HepG2 (cell line): ENCODE results near the gene SHPK. TPM values are rescaled to one million over a fixed set of nuclear protein-coding genes. Genes with fewer than 3 reads are reported as not detected.
A peak's percentile ranks its signal among the peaks of the same experiment; 100 is the strongest.

ENCODE experiments used
- BRCA1 ChIP-seq: sonication (generic); formaldehyde crosslinking; IDR thresholded peaks from 2 replicates; pipeline ENCODE4 v1.4.0; 2020; ENCODE audit warnings: missing genetic modification reagents
- KDM6A ChIP-seq: IDR thresholded peaks from 2 replicates; pipeline ENCODE4 v1.6.1; 2016; ENCODE audit warnings: low read depth
- KLF9 ChIP-seq: IDR thresholded peaks from 2 replicates; pipeline ENCODE4 v1.6.1; 2016; ENCODE audit warnings: low read depth
- LCORL ChIP-seq, 2 experiments: fragments of 450-650 bp in 1 of 2; sonication (generic) in 1 of 2; formaldehyde crosslinking in 1 of 2; IDR thresholded peaks; 2 replicates each; pipeline versions ENCODE4 v1.5.0 to v1.6.1; 2017 to 2020; ENCODE audit warnings: antibody characterized with exemption in 1 of 2, missing genetic modification reagents in 1 of 2
- MLLT10 ChIP-seq: sonication (generic); formaldehyde crosslinking; IDR thresholded peaks from 2 replicates; pipeline ENCODE4 v1.4.0; 2020; ENCODE audit warnings: missing genetic modification reagents
- MXD4 ChIP-seq: IDR thresholded peaks from 2 replicates; pipeline ENCODE4 v1.6.1; 2016; ENCODE audit warnings: mild to moderate bottlenecking, missing biosample characterization, missing genetic modification reagents
- PRDM15 ChIP-seq: sonication (generic); formaldehyde crosslinking; IDR thresholded peaks from 2 replicates; pipeline ENCODE4 v1.4.0; 2020; ENCODE audit warnings: missing genetic modification reagents
- SALL2 ChIP-seq: sonication (generic); formaldehyde crosslinking; IDR thresholded peaks from 2 replicates; pipeline ENCODE4 v1.8.1; 2023; ENCODE audit warnings: mild to moderate bottlenecking, missing genetic modification reagents, inconsistent platforms
- SNAPC2 ChIP-seq: sonication (generic); formaldehyde crosslinking; IDR thresholded peaks from 2 replicates; pipeline ENCODE4 v1.8.1; 2022; ENCODE audit warnings: mild to moderate bottlenecking, missing genetic modification reagents
- TFE3 ChIP-seq: IDR thresholded peaks from 2 replicates; pipeline ENCODE4 v1.6.1; 2016
- ZBTB34 ChIP-seq: sonication (generic); formaldehyde crosslinking; IDR thresholded peaks from 2 replicates; pipeline ENCODE4 v1.8.0; 2022; ENCODE audit warnings: mild to moderate bottlenecking, missing genetic modification reagents
- ZBTB37 ChIP-seq: sonication (generic); formaldehyde crosslinking; IDR thresholded peaks from 2 replicates; pipeline ENCODE4 v1.4.0; 2020; ENCODE audit warnings: mild to moderate bottlenecking, missing genetic modification reagents
- ZC3H4 ChIP-seq: sonication (generic); formaldehyde crosslinking; IDR thresholded peaks from 2 replicates; pipeline ENCODE4 v1.4.0; 2020; ENCODE audit warnings: missing genetic modification reagents, borderline replicate concordance
- ZFP62 ChIP-seq: sonication (generic); formaldehyde crosslinking; IDR thresholded peaks from 2 replicates; pipeline ENCODE4 v1.4.0; 2020; ENCODE audit warnings: missing genetic modification reagents
- ZIK1 ChIP-seq: sonication (generic); formaldehyde crosslinking; IDR thresholded peaks from 2 replicates; pipeline ENCODE4 v1.5.0; 2020; ENCODE audit warnings: mild to moderate bottlenecking, low read depth, missing genetic modification reagents, borderline replicate concordance
- ZNF160 ChIP-seq: sonication (generic); formaldehyde crosslinking; IDR thresholded peaks from 2 replicates; pipeline ENCODE4 v1.8.0; 2022; ENCODE audit warnings: mild to moderate bottlenecking, inconsistent platforms, missing genetic modification reagents
- ZNF34 ChIP-seq: sonication (generic); formaldehyde crosslinking; IDR thresholded peaks from 2 replicates; pipeline ENCODE4 v1.4.0; 2020; ENCODE audit warnings: mild to moderate bottlenecking, missing genetic modification reagents, borderline replicate concordance
- ZNF343 ChIP-seq: sonication (generic); formaldehyde crosslinking; IDR thresholded peaks from 2 replicates; pipeline ENCODE4 v1.4.0; 2020; ENCODE audit warnings: mild to moderate bottlenecking, missing genetic modification reagents
- ZNF629 ChIP-seq: sonication (generic); formaldehyde crosslinking; conservative IDR thresholded peaks from 2 replicates; pipeline ENCODE4 v1.5.0; 2020; ENCODE audit warnings: missing genetic modification reagents
- ZNF781 ChIP-seq: sonication (generic); formaldehyde crosslinking; IDR thresholded peaks from 2 replicates; pipeline ENCODE4 v1.5.1; 2020; ENCODE audit warnings: borderline replicate concordance, mild to moderate bottlenecking, missing genetic modification reagents; ENCODE audit errors: not compliant biosample characterization
- ZNF816 ChIP-seq: sonication (generic); formaldehyde crosslinking; IDR thresholded peaks from 2 replicates; pipeline ENCODE4 v1.8.0; 2022; ENCODE audit warnings: missing genetic modification reagents, mild to moderate bottlenecking, borderline replicate concordance
- polyA plus RNA-seq, 8 experiments: library from polyadenylated mRNA; depleted of rRNA in 3 of 8; stranded (reverse) in 7 of 8; unstranded in 1 of 8; fragments of >200 nt; fragmentation: Illumina TruSeq in 4 of 8; extraction: Trizol in 4 of 8; gene quantifications; 2 replicates each; pipeline versions ENCODE4 v1.2.1 to v1.2.3, GENCODE V29; 2011 to 2016; ENCODE audit warnings: low read depth in 4 of 8, missing spikeins in 1 of 8, mixed read lengths in 1 of 8; ENCODE audit not compliant: insufficient read depth in 1 of 8
- total RNA-seq, 5 experiments: library from RNA; depleted of rRNA; stranded (reverse); fragments of >200 nt; fragmentation: Illumina TruSeq; extraction: Trizol; gene quantifications; 2 replicates each; pipeline ENCODE4 v1.2.3, GENCODE V29; 2016; ENCODE audit warnings: low read depth in 1 of 5

SHPK gene
- total and polyA plus RNA-seq, 2 of the 13 experiments (the other 11 are each of a cell fraction or from before 2014, with no cell fraction given), result 16.2 to 30.9 TPM

GRCh38 chr17:3668279-3669084 is 32.4 kb upstream of the SHPK start, which contains the start of the genes EMC6 and TAX1BP3 (continued):
- TF ChIP-seq PRDM15 (no peak; the same call in 1 of the 2 replicates), ZNF781 (CRISPR knock-in tag) (peak; percentile 15), KLF9 (CRISPR knock-in tag) (no peak; the same call in 1 of the 2 replicates), SNAPC2 (no peak; the same call in 1 of the 2 replicates), BRCA1 (peak; percentile 56), ZNF34 (CRISPR knock-in tag) (no peak), KDM6A (CRISPR knock-in tag) (no peak), ZNF629 (CRISPR knock-in tag) (no peak), MLLT10 (CRISPR knock-in tag) (no peak), ZC3H4 (CRISPR knock-in tag) (no peak), ZFP62 (CRISPR knock-in tag) (0 out of 2 replicates have a peak, but pooled peaks have one; percentile 65), ZBTB34 (CRISPR knock-in tag) (no peak), ZNF160 (CRISPR knock-in tag) (no peak; the same call in 1 of the 2 replicates), SALL2 (CRISPR knock-in tag) (peak; percentile 91; the same call in 1 of the 2 replicates), ZIK1 (CRISPR knock-in tag) (peak; percentile 62; the same call in 1 of the 2 replicates), ZNF816 (no peak; the same call in 1 of the 2 replicates), ZNF343 (CRISPR knock-in tag) (no peak; the same call in 1 of the 2 replicates), TFE3 (CRISPR knock-in tag) (0 out of 2 replicates have a peak, but pooled peaks have one; percentile 22), ZBTB37 (CRISPR knock-in tag) (peak; percentile 10; the same call in 1 of the 2 replicates), MXD4 (0 out of 2 replicates have a peak, but pooled peaks have one; percentile 25), LCORL (IDR thresholded peaks at IDR 0.05) (no peak), LCORL (CRISPR knock-in tag; IDR thresholded peaks at IDR 0.05) (no peak)
